HG03432 (cell line): Measurements from ENCODE around the gene CHST3.

ENCODE experiments used
- ATAC-seq: cut with Tn5 transposase; IDR thresholded peaks from one replicate; pipeline ENCODE4 v1.9.1; 2021; ENCODE audit warnings: mild to moderate bottlenecking, moderate library complexity; ENCODE audit not compliant: unreplicated experiment

Gene CHST3

GRCh38 chr10:72008096-72008981 lies 44.1 kb downstream of the CHST3 start:
- ATAC-seq: no peak

- ATAC-seq: no peak
Observed at GRCh38 chr10:72009051-72009424, 44.8 kb downstream of the CHST3 start.

GRCh38 chr10:72009425-72010081 lies 45.4 kb downstream of the CHST3 start:
- ATAC-seq: no peak

DNA sequence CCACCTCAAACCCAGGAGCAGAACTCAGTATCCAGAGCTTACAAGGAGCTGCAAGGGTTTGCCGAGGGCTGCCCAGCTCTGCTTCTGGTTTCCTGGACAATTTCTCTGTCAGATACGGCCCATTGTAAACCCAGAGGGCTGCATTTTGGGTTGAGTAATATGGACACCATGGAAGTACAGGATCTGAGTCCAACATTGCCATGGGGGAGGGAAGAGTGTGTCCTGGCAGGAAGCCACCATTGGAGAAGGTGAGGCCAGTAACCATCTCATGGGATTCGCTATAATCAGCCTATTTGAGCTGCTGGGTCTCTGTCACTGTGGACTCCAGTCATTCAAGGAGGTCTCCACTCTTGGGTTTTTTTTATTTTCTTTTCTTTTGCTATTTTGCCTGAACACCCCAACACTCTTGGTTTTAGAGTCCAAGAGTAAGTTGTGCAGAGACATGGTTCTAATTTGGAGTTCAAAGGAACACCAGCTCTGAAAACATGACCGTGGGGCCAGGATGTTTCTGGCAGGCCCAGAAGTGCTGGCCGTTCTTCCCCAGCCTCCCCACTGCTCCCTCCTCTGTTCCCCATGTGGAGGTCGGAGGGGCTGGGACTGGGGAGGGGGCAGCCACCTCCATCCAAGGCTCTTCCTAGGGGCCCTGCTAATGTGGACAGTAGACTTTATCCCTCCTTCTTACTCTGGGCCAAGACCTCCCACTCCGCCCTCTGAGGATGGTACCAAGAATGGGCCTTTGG lies 46.2 kb downstream of the CHST3 start:
- ATAC-seq: no peak

GRCh38 chr10:72011016-72011415 lies 46.8 kb downstream of the CHST3 start:
- no peak for ATAC-seq

DNA sequence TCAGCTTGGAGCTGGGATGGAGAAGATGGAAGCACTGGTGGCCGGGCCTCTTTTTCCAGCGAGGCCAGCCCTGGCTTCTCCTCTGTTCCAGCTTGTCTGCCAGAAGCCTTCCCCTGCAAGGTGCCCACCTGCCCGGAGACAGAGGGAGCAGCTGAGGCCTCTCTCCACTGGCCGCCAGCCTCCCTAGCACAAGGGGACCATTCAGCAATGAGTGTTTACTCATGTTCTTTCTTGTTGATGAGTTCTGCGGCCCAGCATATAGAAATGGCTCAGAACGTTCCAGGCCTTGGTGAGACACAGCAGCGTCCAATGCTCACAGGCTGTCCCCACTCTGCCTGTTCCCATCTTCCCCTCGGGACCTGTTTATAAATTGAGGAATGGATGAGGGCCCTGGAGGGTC lies 47.3 kb downstream of the CHST3 start:
- ATAC-seq: no peak

DNA sequence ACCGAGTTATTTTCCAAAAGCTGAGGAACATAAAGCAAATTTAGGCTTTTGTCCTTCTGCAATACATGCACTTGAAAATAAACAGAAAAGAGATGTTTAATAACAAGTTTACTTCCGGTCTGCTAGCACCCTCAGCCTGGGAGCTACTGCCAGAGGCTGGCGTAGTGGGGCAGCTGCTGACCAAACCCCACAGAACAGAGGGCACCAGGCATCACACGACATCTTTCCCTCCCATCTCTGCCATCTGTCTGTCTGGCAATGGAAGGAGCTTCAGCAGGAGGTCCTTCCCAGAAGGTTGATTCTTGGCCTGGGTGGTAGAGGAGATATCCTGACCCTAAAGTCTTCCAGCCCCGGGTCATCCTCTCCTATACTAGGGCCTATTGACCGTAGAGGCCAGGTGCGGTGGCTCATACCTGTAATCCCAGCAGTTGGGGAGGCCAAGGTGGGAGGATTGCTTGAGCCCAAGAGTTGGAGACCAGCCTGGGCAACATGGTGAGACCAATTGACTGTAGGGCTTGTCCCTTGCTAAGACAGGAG lies 47.8 kb downstream of the CHST3 start:
- no peak for ATAC-seq

GRCh38 chr10:72012796-72013195 lies 48.6 kb downstream of the CHST3 start:
- ATAC-seq: no peak

GRCh38 chr10:72013202-72013945 lies 49.2 kb downstream of the CHST3 start:
- ATAC-seq: no peak

GRCh38 chr10:72014197-72014596 lies 50.0 kb downstream of the CHST3 start:
- ATAC-seq: no peak

DNA sequence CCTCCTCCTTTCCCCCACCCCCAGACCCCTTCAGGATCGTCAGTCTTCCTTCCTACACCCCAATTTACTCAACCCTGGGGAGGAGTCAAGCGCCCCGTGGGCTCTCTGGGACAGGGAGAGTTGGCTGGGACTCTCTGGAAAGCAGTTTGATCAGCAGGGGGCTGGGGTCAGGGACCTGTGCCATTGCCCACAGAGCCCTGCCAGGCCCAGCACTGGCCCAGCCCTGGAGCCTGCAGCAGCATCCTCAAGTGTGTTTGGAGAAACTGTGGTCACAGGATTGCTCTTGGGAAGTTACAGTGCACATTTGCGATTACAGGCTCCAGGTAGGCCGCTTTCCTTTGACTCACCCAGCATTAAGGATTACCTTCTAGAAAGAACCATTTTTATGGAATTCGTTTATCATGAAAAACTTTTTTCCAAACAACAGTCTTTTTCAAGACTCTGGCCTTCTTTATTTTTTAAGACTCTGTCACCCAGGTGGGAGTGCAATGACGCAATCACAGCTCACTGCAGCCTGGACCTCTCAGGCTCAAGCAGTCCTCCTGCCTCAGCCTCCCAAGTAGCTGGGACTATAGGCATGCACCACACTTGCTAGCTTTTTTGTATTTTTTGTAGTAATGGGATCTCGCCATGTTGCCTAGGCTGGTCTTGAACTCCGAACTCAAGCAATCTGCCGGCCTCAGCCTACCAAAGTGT lies 50.7 kb downstream of the CHST3 start:
- ATAC-seq: no peak

DNA sequence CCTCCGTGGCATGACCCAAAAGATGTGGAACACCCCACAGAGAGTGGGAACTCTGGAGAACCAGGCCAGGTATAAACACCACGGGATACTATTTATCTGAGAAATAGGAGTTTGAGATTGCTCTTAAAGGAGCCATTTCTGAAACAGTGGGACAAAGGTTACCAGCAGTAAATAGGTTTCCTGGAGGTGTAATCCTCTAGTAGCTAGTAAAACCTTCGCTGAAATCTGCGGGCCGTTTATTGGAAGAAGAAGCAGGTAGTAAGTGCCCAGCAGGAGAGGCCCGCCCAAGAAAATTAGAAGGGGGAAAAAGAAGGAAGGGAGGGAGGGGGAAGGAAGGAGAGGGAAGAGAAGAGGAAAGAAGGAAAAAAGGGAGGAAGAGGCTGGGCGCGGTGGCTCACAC lies 51.6 kb downstream of the CHST3 start:
- no peak for ATAC-seq

GRCh38 chr10:72016608-72017300 lies 52.6 kb downstream of the CHST3 start:
- ATAC-seq: no peak

GRCh38 chr10:72019085-72019876 lies 55.1 kb downstream of the CHST3 start:
- ATAC-seq: no peak

- ATAC-seq: no peak
Observed at GRCh38 chr10:72020914-72021809, 57.0 kb downstream of the CHST3 start.

DNA sequence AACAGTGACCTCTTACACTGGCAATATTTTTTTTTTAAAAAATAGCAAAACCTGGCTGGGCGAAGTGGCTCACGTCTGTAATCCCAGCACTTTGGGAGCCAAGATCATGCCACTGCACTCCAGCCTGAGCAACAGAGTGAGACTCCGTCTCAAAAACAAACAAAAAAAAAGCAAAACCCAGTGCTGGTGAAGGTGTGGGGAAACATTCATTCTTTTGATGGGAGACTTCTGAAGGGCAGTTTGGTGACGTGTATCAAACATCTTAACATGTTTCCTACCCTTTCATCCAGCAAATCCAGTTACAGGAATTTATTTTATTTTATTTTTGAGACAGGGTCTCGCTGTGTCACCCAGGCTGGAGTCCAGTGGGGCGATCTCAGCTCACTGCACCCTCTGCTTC lies 58.0 kb downstream of the CHST3 start:
- ATAC-seq: no peak

GRCh38 chr10:72024596-72024995 lies 60.4 kb downstream of the CHST3 start:
- no peak for ATAC-seq

DNA sequence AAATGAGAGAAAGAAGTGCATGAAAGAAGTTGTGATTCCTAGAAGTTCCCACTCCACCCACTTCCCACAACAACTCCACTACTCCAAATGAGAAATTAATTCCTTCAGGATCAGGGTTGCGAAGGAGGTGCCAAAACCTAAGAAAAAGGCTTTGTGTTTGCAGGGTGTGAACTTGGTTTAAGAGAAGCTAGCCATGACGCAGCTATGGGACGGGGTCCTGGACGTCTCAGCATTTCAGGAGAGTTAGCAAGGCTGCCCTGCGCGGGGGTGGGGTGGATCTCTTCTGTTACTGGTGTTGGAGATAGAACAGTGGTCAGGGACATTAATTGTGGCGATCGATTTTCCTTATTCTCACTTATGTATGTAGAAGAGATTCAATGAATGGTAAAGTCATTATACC lies 61.2 kb downstream of the CHST3 start:
- no peak for ATAC-seq
